Mucosa of descending colon (tissue), 3 donors: ENCODE results near the gene ARHGAP35. TPM values are rescaled to one million over a fixed set of nuclear protein-coding genes. Genes with fewer than 3 reads are reported as not detected.
"Not testable (repeated sequence)": the region's sequence is repeated elsewhere in the genome, so short reads cannot be mapped to it uniquely, and the experiment has no call there.

Experiments used
- ATAC-seq: fragments of 200-7000 bp; cut with Tn5 transposase; one replicate; pipeline ENCODE4 v1.9.1; 2020; ENCODE audit warnings: mild to moderate bottlenecking, moderate library complexity
- DNase-seq, 3 donors: peaks; one replicate each; pipeline ENCODE4 v3.0.0-alpha.2; 2020
- H3K36me3 ChIP-seq: fragments of 200-600 bp; one replicate; pipeline ENCODE4 v1.8.0; 2021; ENCODE audit warnings: low read depth, mild to moderate bottlenecking
- H3K4me1 ChIP-seq: fragments of 200-600 bp; one replicate; pipeline ENCODE4 v1.8.0; 2021; ENCODE audit warnings: low read depth, mild to moderate bottlenecking
- H3K4me3 ChIP-seq: fragments of 200-600 bp; one replicate; pipeline ENCODE4 v1.8.0; 2021; ENCODE audit warnings: mild to moderate bottlenecking
- H3K9me3 ChIP-seq: fragments of 200-600 bp; one replicate; pipeline ENCODE4 v1.8.0; 2021; ENCODE audit warnings: mild to moderate bottlenecking
- CTCF ChIP-seq: fragments of 200-600 bp; IDR thresholded peaks from one replicate; pipeline ENCODE4 v1.8.0; 2022; ENCODE audit warnings: antibody characterized with exemption, mild to moderate bottlenecking
- intact Hi-C, 2 donors: fragments of 100-400 bp; cut with DNase I in 1 of 2; cut with micrococcal nuclease in 1 of 2; formaldehyde crosslinking; loops; one replicate each; pipeline versions ENCODE4 v1.11.0 to v1.11.1; 2022; cut with DNase I, micrococcal nuclease
- total RNA-seq, 3 donors: library from RNA; stranded (reverse); fragmentation: NEBNext Ultra II Directional in 2 of 3; extraction: Animal tissue kit (Norgen Biotek cat#: 25700) in 2 of 3; gene quantifications; one replicate each; pipeline versions ENCODE4 v1.2.1 to v1.2.4, GENCODE V29; 2021 to 2023
- donor health status: DM: no; HTN: no; CAD: no; lungs with moderate emphysema.
- donor health status: DM: no; HTN: no; CAD: no.
- donor health status: DM: no; HTN: yes; CAD: no.

Gene ARHGAP35
- total RNA-seq, 3 donors from 2014 or later, result 56.5 to 85.3 (median 82.7) TPM

GRCh38 chr19:46818812-46819211, 42.0 kb upstream of the ARHGAP35 start:
- ATAC-seq, result no peak
- TF ChIP-seq CTCF, result no peak
- peaks cover 21% of the 10 kb centered on the region for H3K4me1 ChIP-seq

GRCh38 chr19:46821512-46822409, 39.0 kb upstream of the ARHGAP35 start:
- intact Hi-C loops, result no loop called here
- Histone ChIP-seq H3K4me3 (no peak overlapping the region), H3K4me1 (peaks cover 21% of the 10 kb centered on the region), H3K36me3 (no peaks in the 10 kb centered on the region), H3K9me3 (no peaks in the 10 kb centered on the region)
- DNase-seq (peak; percentile 39 to 87 (median 76)), ATAC-seq (peak; percentile 82)
- no peak for TF ChIP-seq CTCF

More at GRCh38 chr19:46818812-46819211, 42.0 kb upstream of the ARHGAP35 start:
- no peaks in the 10 kb centered on the region for H3K9me3 ChIP-seq
- intact Hi-C loops, result no loop called here
- no peak for DNase-seq
- H3K4me3 ChIP-seq, result no peak overlapping the region
- H3K36me3 ChIP-seq, result no peaks in the 10 kb centered on the region

- DNase-seq, H3K36me3 ChIP-seq, H3K4me3 ChIP-seq, ATAC-seq, intact Hi-C loops, H3K9me3 ChIP-seq: not testable (repeated sequence)
- H3K4me1 ChIP-seq, result peaks cover 21% of the 10 kb centered on the region
These were observed 38.4 kb upstream of the ARHGAP35 start for GRCh38 chr19:46822410-46822787.

GRCh38 chr19:46823049-46823448, 37.7 kb upstream of the ARHGAP35 start:
- no peaks in the 10 kb centered on the region for H3K36me3 ChIP-seq
- no peaks in the 10 kb centered on the region for H3K9me3 ChIP-seq
- DNase-seq (no peak), ATAC-seq (no peak)
- intact Hi-C loops, result no loop called here
- no peak for TF ChIP-seq CTCF
- H3K4me1 ChIP-seq, result peaks cover 21% of the 10 kb centered on the region
- H3K4me3 ChIP-seq, result no peak overlapping the region

GRCh38 chr19:46824890-46825730, 35.7 kb upstream of the ARHGAP35 start:
- no peaks in the 10 kb centered on the region for H3K9me3 ChIP-seq
- peaks cover 23% of the 10 kb centered on the region for H3K4me1 ChIP-seq
- no peak overlapping the region for H3K4me3 ChIP-seq
- intact Hi-C loops, result no loop called here
- TF ChIP-seq CTCF, result no peak
- no peak for DNase-seq
- H3K36me3 ChIP-seq, result no peaks in the 10 kb centered on the region
- ATAC-seq, result no peak

GRCh38 chr19:46825731-46826055, 35.1 kb upstream of the ARHGAP35 start:
- DNase-seq (no peak), ATAC-seq (no peak)
- H3K36me3 ChIP-seq, result no peaks in the 10 kb centered on the region
- no peak for TF ChIP-seq CTCF
- H3K4me1 ChIP-seq, result peaks cover 18% of the 10 kb centered on the region
- no peaks in the 10 kb centered on the region for H3K9me3 ChIP-seq
- H3K4me3 ChIP-seq, result no peak overlapping the region
- intact Hi-C loops, result no loop called here
